Lower leg skin (tissue), 4 donors: ENCODE data around the gene C1orf87. TPM values are rescaled to one million over a fixed set of nuclear protein-coding genes. Genes with fewer than 3 reads are reported as not detected.

ENCODE experiments used
- DNase-seq, 2 donors: peaks; one replicate each; pipeline ENCODE4 v3.0.0-alpha.2; 2019; ENCODE audit warnings: low spot score in 2 of 2
- H3K4me3 ChIP-seq: fragments of 200-600 bp; sonication (generic); 2 replicates; pipeline ENCODE4 v1.5.1; 2017; ENCODE audit warnings: mild to moderate bottlenecking, low read depth; ENCODE audit not compliant: poor library complexity, severe bottlenecking
- CTCF ChIP-seq, 3 donors: fragments of 450-650 bp; IDR thresholded peaks; one replicate each; pipeline ENCODE4 v1.5.1; 2016; ENCODE audit warnings: antibody characterized with exemption in 3 of 3, mild to moderate bottlenecking in 3 of 3, moderate library complexity in 2 of 3
- POLR2A ChIP-seq, 2 donors: fragments of 450-650 bp; IDR thresholded peaks; one replicate each; pipeline ENCODE4 v1.6.1; 2016 to 2017; ENCODE audit warnings: antibody characterized with exemption in 2 of 2, mild to moderate bottlenecking in 1 of 2, moderate library complexity in 1 of 2
- WGBS, 2 donors: methylation state at CpG; one replicate each; pipeline ENCODE4 v1.1.5; 2018; 5-methylcytosine and 5-hydroxymethylcytosine counted together
- intact Hi-C: fragments of 100-400 bp; cut with DNase I; formaldehyde crosslinking; loops from one replicate; pipeline ENCODE4 v1.15.0; 2023; ENCODE audit warnings: low total_unique reads
- total RNA-seq, 4 donors: library from RNA; depleted of rRNA; stranded (reverse); fragments of >200 nt; gene quantifications; one replicate each; pipeline ENCODE4 v1.1.0, GENCODE V29; 2016

The C1orf87 gene
- total RNA-seq, 4 donors from 2014 or later, result 1.3 TPM; not detected in 3

GRCh38 chr1:60031146-60031545, 42.4 kb downstream of the C1orf87 start:
- intact Hi-C loops, result no loop called here
- no peak for DNase-seq
- TF ChIP-seq CTCF (IDR thresholded peaks at IDR 0.05), result no peak
- TF ChIP-seq POLR2A (IDR thresholded peaks at IDR 0.05), result no peak
- H3K4me3 ChIP-seq, result no peak overlapping the region
- 54 to 65% methylated on average over 3 of the region's 3 CpGs for WGBS, 2 donors

- DNase-seq, result no peak
- TF ChIP-seq CTCF (IDR thresholded peaks at IDR 0.05), result no peak
- TF ChIP-seq POLR2A (IDR thresholded peaks at IDR 0.05), result no peak
- intact Hi-C loops, result no loop called here
- H3K4me3 ChIP-seq, result no peak overlapping the region
Measured at GRCh38 chr1:60025552-60025951, 48.0 kb downstream of the C1orf87 start.

GRCh38 chr1:60017508-60018205, 55.9 kb downstream of the C1orf87 start:
- 46 to 49% methylated on average over 4 of the region's 4 CpGs for WGBS, 2 donors
- no peak overlapping the region for H3K4me3 ChIP-seq
- intact Hi-C loops, result no loop called here
- DNase-seq, result no peak
- TF ChIP-seq POLR2A (IDR thresholded peaks at IDR 0.05), result no peak
- TF ChIP-seq CTCF (IDR thresholded peaks at IDR 0.05), result no peak

GRCh38 chr1:60010690-60011089, 62.9 kb downstream of the C1orf87 start:
- intact Hi-C loops, result no loop called here
- TF ChIP-seq CTCF (IDR thresholded peaks at IDR 0.05) (no peak), POLR2A (IDR thresholded peaks at IDR 0.05) (no peak)
- 58 to 66% methylated on average over 1 of the region's 1 CpG for WGBS, 2 donors
- no peak overlapping the region for H3K4me3 ChIP-seq
- DNase-seq, result no peak

GRCh38 chr1:60008500-60008899, 65.1 kb downstream of the C1orf87 start:
- intact Hi-C loops, result no loop called here
- 75 to 86% methylated on average over 4 of the region's 4 CpGs for WGBS, 2 donors
- TF ChIP-seq POLR2A (IDR thresholded peaks at IDR 0.05) (no peak), CTCF (IDR thresholded peaks at IDR 0.05) (no peak)
- no peak overlapping the region for H3K4me3 ChIP-seq
- no peak for DNase-seq

GRCh38 chr1:60000625-60001024, 72.9 kb downstream of the C1orf87 start:
- no peak overlapping the region for H3K4me3 ChIP-seq
- intact Hi-C loops, result no loop called here
- WGBS, 2 donors, result 65 to 67% methylated on average over 3 of the region's 3 CpGs
- no peak for DNase-seq
- TF ChIP-seq POLR2A (IDR thresholded peaks at IDR 0.05) (no peak), CTCF (IDR thresholded peaks at IDR 0.05) (no peak)
